Measurements from ENCODE around the gene PPP1R26. TPM values are rescaled to one million over a fixed set of nuclear protein-coding genes. Genes with fewer than 3 reads are reported as not detected.
A peak's percentile ranks its signal among the peaks of the same experiment; 100 is the strongest.

Gene PPP1R26
- total and polyA plus RNA-seq, 9 of the 15 experiments (the other 6 are each of a cell fraction or from before 2014, with no cell fraction given), result 0.77 to 26.8 (median 9.3) TPM

- TF ChIP-seq REST (IDR thresholded peaks at IDR 0.05; ENCODE audit: borderline replicate concordance) (peak; percentile 29; the same call in 1 of the 2 replicates), REST (CRISPR knock-in tag; IDR thresholded peaks at IDR 0.05; ENCODE audit: low read depth) (no peak), FOXM1 (IDR thresholded peaks at IDR 0.05; ENCODE audit: low read depth) (peak; percentile 11; the same call in 1 of the 2 replicates), FOXM1 (CRISPR knock-in tag; IDR thresholded peaks at IDR 0.05; ENCODE audit: low read depth) (no peak), ZNF165 (CRISPR knock-in tag; IDR thresholded peaks at IDR 0.05; ENCODE audit: borderline replicate concordance) (no peak), ARHGAP35 (IDR thresholded peaks at IDR 0.05; ENCODE audit: partially characterized antibody) (no peak)
Measured at GRCh38 chr9:135468854-135469521, 10.6 kb upstream of the PPP1R26 start (continued).

All from K562 (cell line).